HAP-1 (cell line): ENCODE results near the gene CDK3.

Source experiments
- DNase-seq, 2 experiments: peaks; one replicate each; pipeline ENCODE4 v3.0.0-alpha.2; 2016 to 2020; ENCODE audit warnings: low spot score in 2 of 2
- H3K27me3 ChIP-seq: fragments of 250-450 bp; sonication (Bioruptor Pico); 2 replicates; pipeline ENCODE4 v1.5.1; 2020; ENCODE audit warnings: low read depth, mild to moderate bottlenecking, moderate library complexity
- H3K36me3 ChIP-seq: fragments of 250-450 bp; sonication (Bioruptor Pico); replicated peaks from 2 replicates; pipeline ENCODE4 v1.5.1; 2020; ENCODE audit warnings: mild to moderate bottlenecking
- H3K4me1 ChIP-seq: fragments of 250-450 bp; sonication (Bioruptor Pico); 2 replicates; pipeline ENCODE4 v1.5.1; 2020; ENCODE audit warnings: mild to moderate bottlenecking
- H3K4me3 ChIP-seq: fragments of 250-450 bp; sonication (Bioruptor Pico); 2 replicates; pipeline ENCODE4 v1.5.1; 2020; ENCODE audit warnings: mild to moderate bottlenecking, moderate library complexity
- H3K9me3 ChIP-seq: fragments of 250-450 bp; sonication (Bioruptor Pico); 2 replicates; pipeline ENCODE4 v1.5.1; 2020; ENCODE audit warnings: mild to moderate bottlenecking, moderate library complexity
- in situ Hi-C: fragments of 300-500 bp; cut with MboI; formaldehyde crosslinking; loops from 3 replicates; pipeline ENCODE4 v1.14.3; 2020; ENCODE audit warnings: low sequenced_read_pairs, inconsistent platforms, mixed read lengths

CDK3 gene

GRCh38 chr17:76049239-76049638 lies 48.6 kb downstream of the CDK3 start:
- Histone ChIP-seq H3K36me3 (peaks cover 72% of the 10 kb centered on the region), H3K4me3 (no peak overlapping the region), H3K27me3 (no peaks in the 10 kb centered on the region), H3K9me3 (no peaks in the 10 kb centered on the region), H3K4me1 (no peaks in the 10 kb centered on the region)
- in situ Hi-C loops = no loop called here
- DNase-seq = no peak

- Histone ChIP-seq H3K9me3 (no peaks in the 10 kb centered on the region), H3K4me1 (no peaks in the 10 kb centered on the region), H3K27me3 (no peaks in the 10 kb centered on the region), H3K4me3 (no peak overlapping the region), H3K36me3 (peaks cover 64% of the 10 kb centered on the region)
- DNase-seq = no peak
- in situ Hi-C loops = no loop called here
Measured at GRCh38 chr17:76049836-76050537, 49.3 kb downstream of the CDK3 start.

- Histone ChIP-seq H3K4me1 (no peaks in the 10 kb centered on the region), H3K36me3 (peaks cover 64% of the 10 kb centered on the region), H3K9me3 (no peaks in the 10 kb centered on the region), H3K4me3 (no peak overlapping the region), H3K27me3 (no peaks in the 10 kb centered on the region)
- no peak for DNase-seq
- in situ Hi-C loops = no loop called here
Measured at GRCh38 chr17:76050538-76051467, 50.1 kb downstream of the CDK3 start.

- H3K4me3 ChIP-seq = no peak overlapping the region
- H3K36me3 ChIP-seq = peaks cover 66% of the 10 kb centered on the region
- H3K27me3 ChIP-seq = no peaks in the 10 kb centered on the region
- in situ Hi-C loops = no loop called here
- no peaks in the 10 kb centered on the region for H3K4me1 ChIP-seq
- DNase-seq = no peak
- no peaks in the 10 kb centered on the region for H3K9me3 ChIP-seq
Measured at GRCh38 chr17:76051561-76051960, 50.9 kb downstream of the CDK3 start.

GRCh38 chr17:76053246-76054111 lies 52.8 kb downstream of the CDK3 start:
- Histone ChIP-seq H3K27me3 (no peaks in the 10 kb centered on the region), H3K4me1 (no peaks in the 10 kb centered on the region), H3K4me3 (no peak overlapping the region), H3K9me3 (no peaks in the 10 kb centered on the region), H3K36me3 (peaks cover 68% of the 10 kb centered on the region)
- in situ Hi-C loops = no loop called here
- DNase-seq = no peak

- peaks cover 68% of the 10 kb centered on the region for H3K36me3 ChIP-seq
- H3K27me3 ChIP-seq = no peaks in the 10 kb centered on the region
- no peak overlapping the region for H3K4me3 ChIP-seq
- H3K9me3 ChIP-seq = no peaks in the 10 kb centered on the region
- no peak for DNase-seq
- no peaks in the 10 kb centered on the region for H3K4me1 ChIP-seq
- in situ Hi-C loops = no loop called here
Measured at GRCh38 chr17:76054112-76054476, 53.4 kb downstream of the CDK3 start.
